ENCODE results near the gene LNX1.
"Not testable (repeated sequence)": the region's sequence is repeated elsewhere in the genome, so short reads cannot be mapped to it uniquely, and the experiment has no call there.

The LNX1 gene

DNA sequence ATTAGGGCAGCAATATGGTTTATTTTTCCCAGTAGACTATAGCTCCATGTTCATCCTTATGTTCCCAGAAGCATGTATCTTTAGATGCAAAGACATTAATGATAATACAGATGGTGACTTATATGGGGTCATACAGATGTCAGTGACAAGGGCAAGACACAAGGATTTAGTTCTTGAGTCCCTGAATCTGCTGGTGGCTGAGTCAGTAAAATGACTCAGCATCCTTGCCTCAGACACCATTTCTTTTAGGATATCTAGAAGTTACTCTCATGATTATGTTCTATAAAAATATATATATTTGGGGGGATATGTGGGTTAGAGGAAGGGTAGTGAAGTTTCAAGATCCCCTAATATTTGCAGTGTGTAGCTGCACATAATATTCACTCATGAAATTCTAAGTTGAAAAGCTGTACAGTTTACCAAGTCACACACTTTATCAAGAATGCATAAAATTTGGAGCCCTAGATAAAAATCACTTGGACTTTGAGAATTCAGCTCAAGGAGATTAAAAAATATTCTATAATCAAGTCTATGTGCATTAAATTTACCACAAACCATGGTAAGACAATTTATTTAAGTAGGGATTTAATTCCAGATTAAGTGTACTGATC is 101.9 kb downstream of the LNX1 start:
- no peak for DNase-seq

DNA sequence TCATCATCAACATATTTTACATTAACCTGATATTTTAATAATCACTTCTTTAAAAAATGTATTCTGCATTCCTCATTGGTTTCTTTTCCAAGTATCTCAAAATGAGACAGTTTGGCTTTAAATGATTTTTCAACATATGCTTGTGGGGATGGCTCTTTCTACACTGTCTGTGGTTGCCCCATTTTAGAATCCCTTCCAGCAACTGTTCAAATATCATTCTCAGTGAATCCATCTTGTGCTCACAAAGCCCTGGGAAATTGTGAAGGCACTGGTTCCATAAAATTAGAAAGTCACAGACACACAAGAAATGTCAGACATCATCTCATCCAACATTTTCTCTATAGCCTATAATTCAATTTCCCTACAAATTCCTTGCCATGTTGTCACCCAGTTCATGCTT is 103.5 kb downstream of the LNX1 start:
- DNase-seq = no peak

DNA sequence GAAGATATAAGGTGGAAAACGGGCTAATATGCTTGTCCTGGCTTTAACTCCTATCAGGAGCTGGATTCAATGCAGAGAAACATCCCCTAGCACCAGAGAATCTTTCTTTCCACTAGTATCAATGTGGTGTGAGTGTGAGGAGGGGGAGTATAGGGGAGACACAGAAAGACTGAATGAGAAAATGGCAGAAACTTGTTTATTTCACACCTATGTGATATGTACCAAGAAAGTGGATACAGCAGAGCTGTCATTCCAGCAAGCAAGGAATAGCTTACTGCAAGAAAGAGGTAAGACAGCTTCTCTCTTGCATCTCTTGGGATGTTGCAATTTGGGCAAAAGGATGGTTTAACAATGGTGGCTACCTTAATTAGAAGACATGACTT is 105.6 kb downstream of the LNX1 start:
- DNase-seq = no peak

DNA sequence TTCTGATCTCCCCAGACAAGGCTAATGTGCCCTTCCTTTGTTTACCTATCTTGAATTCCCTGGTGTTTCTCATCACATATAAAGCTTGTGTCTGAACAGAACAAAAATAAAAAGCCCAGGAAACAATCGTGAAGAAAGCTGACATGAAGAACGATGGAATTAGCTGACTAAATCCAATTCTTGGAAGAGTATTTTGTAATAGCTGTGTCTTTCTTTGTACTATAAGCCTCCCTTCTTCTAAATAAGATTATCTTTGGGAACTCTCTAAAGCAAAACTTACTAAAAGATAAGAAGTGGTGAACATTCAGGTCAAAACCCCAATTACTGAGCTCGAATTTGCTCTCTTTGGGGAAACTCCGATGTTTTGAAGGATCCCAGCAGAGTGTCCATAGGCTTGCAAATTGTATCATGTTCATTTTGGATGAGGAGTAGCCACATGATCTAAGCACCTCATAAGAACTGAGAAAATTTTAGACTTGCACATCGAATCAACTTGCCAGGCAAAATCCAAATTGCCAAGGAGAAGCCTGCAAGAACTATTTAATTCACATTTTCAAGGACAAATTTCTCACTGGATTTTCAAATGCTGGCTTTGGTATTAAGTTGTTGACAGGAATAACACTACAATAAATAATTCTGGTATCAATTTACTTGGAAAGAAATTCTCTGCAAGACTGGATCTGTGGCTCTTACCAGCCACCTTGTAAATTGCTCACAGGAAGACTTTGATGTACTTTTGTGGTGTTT is 106.2 kb downstream of the LNX1 start:
- DNase-seq = no peak

DNA sequence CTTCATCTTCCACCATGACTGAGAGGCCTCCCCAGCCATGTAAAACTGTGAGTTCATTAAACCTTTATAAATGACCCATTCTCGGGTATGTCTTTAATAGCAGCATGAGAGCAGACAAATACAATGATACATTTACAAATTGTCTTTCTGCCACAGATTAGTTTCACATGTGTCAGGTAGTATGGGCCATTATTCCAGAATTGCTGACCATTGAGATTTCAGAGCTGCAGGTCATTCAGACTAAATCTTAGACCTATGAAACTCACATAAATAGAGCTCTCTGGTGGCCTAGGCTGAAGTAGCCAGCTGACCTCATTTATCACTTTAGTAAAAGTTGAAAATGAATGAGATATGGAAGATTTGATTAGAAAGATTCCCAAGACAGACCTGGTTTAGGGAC is 108.0 kb downstream of the LNX1 start:
- DNase-seq = no peak

DNA sequence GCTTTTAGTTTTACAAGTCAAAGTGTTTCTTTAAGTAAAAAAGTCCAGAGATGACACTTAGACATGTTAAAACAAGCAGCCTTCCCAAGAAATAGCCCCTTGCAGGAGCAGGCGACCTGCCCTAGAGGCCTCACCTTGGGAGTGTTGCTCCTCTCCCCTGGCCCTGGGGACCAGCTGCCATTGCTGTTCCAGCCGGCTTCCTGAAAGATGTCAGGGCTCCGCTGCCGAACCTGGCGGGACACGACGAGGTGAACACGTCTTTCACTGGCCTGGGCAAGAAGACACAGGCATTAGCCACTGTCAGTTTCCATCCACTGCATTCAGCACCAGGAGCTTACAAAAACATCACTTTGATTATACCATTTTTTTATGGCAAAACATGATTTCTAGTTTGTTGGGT is 109.7 kb downstream of the LNX1 start:
- no peak for DNase-seq

- DNase-seq = no peak
Observed at GRCh38 chr4:53480909-53481308, 110.4 kb downstream of the LNX1 start.

DNA sequence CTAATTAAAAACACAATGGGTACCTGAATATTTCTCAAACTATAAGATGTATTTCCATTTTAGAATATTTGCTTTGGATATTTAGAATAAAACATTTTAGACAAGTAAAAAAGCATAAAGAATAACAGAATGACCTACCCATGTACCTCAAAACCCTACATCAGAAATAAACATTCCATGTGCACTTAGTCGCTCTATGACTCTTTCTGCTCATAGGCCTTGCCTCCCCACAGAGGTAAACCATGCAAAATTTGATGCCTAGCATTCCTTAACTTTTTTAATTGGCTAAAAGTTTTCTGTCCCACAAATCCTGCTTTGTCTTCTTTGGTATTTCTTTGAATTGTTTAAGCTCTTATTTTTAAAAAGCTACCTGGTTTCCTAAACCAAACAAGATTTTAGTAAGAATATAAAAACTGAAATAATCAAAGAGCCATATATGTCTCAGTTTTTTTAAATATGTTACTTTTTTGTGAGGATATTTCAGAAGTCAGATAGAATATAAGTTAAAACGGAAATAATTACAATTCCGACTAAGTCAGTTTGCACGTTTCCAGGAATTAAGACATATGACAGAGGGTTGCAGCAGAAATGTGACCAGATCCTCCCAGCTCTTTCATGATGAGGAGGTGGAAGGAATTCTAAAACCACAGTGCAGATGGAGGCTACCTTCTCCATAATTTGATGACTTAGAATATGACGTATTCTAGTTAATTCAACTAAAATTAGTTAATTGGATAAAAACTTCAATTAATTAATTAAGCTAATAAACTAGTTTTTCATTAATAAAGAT is 111.4 kb downstream of the LNX1 start:
- DNase-seq = no peak

DNA sequence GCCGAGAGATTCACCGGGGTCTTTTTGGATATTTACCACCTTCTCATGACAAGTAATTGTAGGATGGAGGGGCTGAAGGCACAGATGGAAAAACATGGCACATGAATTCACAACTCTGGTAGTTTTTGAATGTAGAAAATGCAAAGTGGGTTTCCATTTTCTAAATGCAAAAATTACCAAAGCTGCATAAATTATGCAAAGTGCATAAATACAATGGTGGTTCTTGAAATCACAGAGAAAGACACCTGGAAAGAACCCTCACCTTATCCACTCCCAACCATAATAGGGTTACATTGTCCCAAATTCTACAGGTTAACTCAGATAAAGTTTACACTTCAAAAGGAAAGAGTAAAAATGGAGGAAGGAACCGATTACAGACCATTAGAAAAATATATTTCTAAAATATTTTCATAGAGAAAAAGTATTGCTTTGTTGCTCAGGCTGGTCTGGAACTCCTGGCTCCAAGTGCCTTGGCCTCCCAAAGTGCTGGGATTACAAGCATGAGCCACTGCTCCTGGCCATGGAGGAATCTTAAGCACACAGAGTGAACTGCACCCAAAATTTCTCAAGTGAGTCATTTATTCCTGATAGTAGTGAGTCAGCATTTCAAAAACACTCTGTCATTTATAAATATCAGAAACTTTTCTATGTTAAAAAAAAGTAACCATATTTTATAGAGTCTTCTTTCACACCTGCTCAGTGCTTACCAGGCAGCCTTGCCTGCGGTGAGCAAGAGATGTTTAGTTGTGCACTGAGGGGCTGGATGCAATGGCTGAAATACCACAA is 112.4 kb downstream of the LNX1 start:
- no peak for DNase-seq

GRCh38 chr4:53477636-53478035 is 113.7 kb downstream of the LNX1 start:
- no peak for DNase-seq

GRCh38 chr4:53477038-53477565 is 114.2 kb downstream of the LNX1 start:
- DNase-seq = no peak

DNA sequence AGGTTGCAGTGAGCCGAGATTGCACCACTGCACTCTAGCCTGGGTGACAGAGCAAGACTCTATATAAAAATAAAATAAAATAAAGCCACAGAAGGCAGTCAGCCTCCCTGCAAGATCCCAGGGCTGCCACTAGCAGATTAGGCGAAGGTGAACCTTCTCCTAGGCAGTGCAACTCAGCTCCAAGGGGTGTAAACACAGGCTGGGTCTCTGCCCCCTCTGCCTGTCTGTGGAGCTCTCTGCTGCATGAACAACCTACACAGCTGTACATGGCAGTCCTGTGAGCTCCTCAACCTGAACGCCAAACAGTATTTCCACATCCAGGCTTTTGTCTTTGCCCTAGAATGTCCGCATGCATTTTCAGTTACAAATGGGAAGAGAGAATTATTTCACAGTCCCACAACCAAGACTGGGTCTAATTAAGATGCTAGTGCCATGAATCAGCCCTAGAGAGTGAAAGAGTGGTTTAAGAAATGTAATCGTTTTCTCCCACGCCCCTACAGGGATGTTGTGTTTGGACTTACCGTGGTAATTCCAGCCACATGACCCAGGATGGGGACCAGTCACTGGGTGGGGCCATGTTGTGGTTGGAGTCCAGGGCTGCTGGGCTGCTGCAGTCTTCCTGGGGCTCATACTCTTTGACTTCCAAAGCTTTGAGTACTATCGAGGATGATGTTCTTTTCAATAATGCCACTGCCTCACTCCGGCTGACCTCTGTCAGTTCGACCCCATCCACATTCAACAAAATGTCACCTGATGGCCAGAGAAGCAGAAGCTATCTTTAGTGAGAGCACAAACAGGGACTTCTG is 114.9 kb downstream of the LNX1 start:
- no peak for DNase-seq

DNA sequence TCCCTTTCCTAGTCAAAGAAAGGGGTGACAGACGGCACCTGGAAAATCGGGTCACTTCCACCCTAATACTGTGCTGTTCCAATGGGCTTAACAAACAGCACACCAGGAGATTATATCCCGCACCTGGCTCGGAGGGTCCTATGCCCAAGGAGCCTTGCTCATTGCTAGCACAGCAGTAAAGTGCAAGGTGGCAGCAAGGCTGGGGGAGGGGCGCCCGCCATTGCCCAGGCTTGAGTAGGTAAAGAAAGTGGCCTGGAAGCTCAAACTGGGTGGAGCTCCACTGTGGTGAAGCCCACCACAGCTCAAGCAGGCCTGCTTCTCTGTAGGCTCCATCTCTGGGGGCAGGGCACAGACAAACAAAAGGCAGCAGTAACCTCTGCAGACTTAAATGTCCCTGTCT is 124.7 kb downstream of the LNX1 start:
- DNase-seq = not testable (repeated sequence)

- DNase-seq = no peak
Observed at GRCh38 chr4:53465891-53466290, 125.4 kb downstream of the LNX1 start.

DNA sequence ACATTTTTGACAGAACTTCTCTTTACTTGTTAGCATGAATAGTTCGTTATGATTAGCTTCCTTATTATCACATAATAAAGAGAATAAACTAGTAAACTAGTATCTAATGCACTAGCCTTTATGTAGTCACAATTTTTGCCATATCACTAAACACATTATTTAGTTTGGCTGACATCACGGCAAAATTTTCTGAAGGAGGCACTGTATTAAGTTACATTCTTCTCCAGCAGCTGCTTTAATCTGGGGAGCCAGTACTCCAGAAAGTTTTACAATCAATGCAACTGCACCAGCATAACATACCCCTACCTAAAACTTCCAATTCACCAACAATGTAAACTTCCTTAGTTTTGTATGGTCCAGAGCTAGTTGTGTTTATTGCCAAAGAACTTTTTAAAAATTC is 126.0 kb downstream of the LNX1 start:
- DNase-seq = no peak

GRCh38 chr4:53463340-53463739 is 127.9 kb downstream of the LNX1 start:
- no peak for DNase-seq

- DNase-seq = no peak
Observed at GRCh38 chr4:53461244-53461643, 130.0 kb downstream of the LNX1 start.

DNA sequence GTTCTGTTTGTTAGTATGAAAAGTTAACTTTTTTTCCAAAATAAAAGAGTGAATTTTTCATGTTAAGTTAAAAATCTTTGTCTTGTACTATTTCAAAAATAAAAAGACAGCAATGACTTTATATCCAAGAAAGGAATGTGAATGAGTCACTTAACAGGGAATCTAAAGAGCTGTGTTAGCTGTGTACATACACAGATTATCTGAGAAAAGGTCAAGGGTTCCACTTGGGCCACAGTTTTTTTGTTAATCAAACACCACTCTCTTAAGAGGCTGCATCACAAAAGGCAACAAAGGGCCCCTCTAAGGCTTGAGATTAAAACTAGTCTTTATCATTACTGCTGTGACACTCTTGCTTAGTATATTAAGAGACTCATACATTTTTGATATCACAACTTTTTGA is 131.7 kb downstream of the LNX1 start:
- no peak for DNase-seq

DNA sequence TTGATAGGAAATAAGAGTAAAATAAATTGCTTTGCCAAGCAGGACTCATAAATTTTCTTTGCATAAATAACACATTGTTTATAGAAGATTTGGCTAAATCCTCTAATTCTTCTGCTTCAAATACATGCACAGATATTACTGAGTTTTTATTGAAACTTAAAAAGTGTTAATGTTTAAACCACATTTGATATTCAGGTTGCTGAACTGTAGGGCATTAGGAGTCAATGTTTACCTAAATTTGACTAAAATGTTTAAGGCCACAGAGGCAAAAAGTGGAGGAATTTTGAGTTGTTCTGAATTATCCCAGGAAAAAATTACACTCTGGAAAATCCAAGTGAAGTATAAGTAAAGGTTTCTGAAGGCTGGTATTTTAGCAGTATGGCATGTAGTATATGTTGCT is 135.1 kb downstream of the LNX1 start:
- no peak for DNase-seq

DNA sequence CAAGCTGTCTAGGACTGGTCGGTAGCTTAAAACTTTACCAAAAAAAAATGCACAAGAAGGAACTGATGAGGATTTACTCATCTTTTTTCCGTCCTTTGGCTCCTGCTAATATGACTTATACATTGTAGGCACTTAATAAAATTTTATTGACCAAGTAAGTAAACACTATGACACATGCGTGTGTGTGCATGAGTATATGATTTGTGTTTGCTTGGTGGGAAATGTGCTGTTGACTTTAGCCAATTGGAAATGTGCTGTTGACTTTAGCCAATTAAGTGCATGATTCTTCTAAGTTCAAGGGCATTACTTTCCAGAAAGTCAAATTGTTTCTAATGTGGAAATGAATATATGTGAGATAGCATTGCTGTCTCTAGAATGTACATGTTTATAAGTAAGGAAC is 135.5 kb downstream of the LNX1 start:
- DNase-seq = no peak

DNA sequence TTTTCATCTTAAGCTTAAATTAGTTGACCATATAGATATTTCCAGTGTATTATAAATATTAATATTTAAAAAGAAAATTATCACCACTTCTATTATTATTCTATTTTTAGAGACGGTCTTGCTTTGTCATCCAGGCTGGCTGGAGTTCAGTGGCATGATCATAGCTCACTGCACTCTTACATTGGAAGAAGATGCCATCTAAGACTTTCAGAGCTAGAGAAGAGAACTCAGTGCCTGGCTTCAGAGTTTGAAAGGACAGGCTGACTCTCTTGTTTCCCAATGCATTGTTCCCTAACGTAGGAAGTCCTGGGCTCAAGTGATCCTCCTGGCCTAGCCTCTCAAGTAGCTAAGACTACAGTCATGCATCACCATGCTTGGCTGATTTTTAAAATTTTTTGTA is 137.9 kb downstream of the LNX1 start:
- no peak for DNase-seq

- no peak for DNase-seq
Observed at GRCh38 chr4:53450773-53451172, 140.5 kb downstream of the LNX1 start.
